GM18870 (cell line): ENCODE measurements around the gene C1QTNF12.

Experiments
- ATAC-seq: cut with Tn5 transposase; IDR thresholded peaks from one replicate; pipeline ENCODE4 v1.9.1; 2021; ENCODE audit warnings: moderate library complexity; ENCODE audit not compliant: unreplicated experiment

The C1QTNF12 gene

DNA sequence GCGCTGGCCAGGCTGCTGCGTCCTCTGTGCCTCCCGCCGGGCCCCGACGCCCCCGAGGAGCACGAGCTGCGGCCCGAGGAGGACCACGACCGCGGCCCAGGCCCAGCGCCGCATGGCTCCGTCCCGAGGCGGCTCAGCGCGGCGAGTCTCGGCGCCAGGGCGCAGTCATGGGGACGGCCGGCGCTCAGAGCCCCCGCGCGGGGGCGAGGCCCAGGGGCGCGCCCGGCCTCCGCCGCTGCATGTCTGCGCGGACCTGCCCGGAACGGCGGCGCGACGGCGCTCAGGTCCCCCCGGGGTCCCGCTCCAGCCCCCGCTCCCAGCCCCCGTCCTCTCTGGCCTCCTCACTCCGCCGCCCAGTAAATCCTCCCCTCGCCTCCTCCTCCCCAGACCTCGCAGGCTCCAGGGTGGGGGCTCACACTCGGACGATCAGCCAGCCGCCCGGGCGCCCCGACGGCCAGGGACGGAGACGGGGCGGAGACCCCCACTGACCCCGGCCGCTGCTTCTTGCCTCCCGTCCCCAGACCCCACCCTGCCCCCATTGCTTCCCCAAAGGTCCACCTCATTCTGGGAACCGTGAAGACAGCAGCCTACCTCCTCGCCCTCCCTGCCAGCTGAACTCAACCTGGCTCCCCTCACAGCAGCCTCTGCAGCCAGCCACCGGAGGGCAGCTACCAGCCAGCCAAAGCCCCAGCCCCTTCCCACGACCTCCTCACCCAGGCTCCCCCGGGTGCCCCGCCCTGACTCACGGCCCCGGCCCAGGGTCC, at the start of gene C1QTNF12:
C1QTNF12 (minus strand) TSS at position 146 of the 764 bp plus-strand sequence; CDS start at position 114, 32 bp downstream.
- ATAC-seq = no peak

GRCh38 chr1:1295154-1295923, 48.8 kb upstream of the C1QTNF12 start:
- ATAC-seq = no peak

GRCh38 chr1:1294250-1294890, 47.8 kb upstream of the C1QTNF12 start:
- no peak for ATAC-seq

DNA sequence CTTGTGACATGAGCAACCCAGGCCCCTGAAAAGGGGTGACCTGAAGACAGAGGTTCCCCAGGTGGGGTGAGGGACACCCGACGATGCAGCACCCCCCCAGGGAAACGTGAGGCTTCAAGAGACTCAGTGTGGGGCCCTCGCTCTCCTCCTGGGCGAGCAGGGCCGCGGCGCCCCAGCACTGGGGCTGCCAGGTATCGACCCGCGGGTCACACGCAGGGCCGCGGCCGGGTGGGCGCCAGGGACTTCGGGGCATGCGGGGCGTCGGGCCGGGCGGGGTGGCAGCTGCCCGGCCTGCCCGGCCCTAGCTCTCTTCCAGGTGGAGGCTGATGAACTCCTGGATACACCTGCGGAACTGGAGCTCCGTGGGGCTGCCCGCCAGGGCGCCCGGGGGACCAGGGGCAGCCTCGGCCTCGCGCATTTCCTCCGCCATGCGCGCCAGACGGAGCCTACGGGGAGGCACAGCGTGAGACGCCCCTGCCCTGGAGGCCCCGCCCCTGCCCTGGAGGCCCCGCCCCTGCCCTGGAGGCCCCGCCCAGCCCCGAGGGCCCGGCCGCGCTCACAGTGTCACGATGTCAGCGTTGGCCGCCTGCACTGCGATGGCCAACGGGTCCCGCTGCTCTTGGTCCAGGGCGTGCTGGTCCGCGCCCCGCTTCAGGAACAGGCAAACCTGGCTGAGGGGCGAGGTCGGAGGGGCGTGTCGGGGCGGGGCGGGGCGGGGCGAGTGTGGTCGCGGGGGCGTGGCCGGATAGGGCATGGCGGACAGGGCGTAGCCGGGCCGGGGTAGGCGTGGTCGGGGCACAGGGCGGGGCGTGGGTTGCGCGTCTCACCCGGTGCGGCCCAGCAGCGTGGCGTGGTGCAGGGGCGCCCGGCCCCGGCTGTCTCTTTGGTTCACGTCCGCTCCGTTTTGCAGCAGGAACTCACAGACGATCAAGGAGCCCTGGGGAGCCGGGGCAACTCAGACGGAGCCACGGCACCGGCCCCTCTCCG, 47.0 kb upstream of the C1QTNF12 start:
- ATAC-seq = no peak

GRCh38 chr1:1292851-1293250, 46.3 kb upstream of the C1QTNF12 start:
- ATAC-seq = no peak

GRCh38 chr1:1292442-1292779, 45.9 kb upstream of the C1QTNF12 start:
- ATAC-seq = no peak

DNA sequence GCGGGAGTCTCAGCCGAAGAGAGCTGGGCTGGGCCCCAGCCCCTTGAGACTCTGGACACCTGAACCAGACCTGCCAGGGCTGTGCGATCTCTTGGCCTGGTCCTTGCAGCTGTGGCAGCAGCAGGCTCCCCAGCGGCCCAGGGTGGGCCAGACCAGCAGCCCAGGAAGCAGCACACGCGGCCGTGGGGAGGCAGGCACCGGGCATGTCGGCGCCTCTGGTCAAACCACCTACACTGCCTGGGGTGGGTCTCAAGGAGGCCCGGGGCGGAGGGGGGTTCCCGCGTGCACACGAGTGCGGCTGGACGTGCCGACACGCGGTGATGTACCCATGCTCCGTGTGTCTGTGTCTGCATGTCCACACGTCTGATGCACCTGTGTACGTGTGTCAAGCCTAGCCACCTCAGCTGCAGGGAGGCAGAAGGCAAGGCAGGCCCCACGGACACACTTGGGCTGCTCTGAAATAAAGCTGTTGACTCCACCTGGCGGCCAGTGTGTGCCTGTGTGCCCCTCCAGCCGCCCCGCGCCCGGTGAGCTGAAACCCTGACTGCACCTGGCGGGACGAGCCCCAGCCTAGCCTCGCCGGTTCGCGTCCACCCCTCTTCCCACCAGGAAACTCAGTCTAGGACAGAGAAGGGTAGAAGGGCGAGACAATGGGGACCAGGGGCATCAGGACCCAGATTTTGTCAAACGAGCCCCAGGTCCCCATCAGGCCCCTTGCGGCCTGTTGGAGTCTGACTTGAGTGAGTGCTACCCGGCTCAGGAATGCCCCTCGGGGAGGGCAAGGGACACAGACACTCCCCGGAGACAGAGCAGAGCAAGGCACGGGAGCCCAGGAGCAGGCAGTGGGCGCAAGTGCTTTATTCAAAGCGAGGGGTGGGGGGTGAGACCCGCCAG, 45.3 kb upstream of the C1QTNF12 start:
- no peak for ATAC-seq

DNA sequence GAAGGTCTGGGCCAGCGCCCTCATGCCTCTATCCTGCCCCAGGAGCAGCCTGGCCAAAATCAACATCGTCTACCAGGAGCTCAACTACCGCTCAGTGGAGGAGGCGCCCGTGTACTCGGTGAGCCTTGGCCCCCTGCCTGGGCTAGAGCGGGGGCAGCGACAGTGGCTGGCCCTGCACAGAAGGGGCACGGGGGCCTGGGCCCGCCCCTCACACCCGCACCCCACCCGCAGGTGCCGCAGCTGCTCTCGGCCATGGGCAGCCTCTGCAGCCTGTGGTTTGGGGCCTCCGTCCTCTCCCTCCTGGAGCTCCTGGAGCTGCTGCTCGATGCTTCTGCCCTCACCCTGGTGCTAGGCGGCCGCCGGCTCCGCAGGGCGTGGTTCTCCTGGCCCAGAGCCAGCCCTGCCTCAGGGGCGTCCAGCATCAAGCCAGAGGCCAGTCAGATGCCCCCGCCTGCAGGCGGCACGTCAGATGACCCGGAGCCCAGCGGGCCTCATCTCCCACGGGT, 44.6 kb upstream of the C1QTNF12 start:
- no peak for ATAC-seq

DNA sequence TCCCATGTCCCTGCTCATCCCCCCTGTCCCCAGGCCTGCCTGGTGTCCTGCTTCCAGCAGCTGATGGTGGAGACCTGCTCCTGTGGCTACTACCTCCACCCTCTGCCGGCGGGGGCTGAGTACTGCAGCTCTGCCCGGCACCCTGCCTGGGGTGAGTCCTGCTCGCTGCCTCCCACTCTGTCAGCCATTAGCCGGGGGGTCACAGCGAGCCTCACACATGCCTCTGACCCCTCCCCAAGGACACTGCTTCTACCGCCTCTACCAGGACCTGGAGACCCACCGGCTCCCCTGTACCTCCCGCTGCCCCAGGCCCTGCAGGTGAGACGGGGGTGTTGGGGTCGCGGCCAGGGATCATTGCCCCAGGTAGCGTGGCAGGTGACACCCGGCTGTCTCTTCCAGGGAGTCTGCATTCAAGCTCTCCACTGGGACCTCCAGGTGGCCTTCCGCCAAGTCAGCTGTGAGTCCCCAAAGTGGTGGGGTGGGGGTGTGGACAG, 43.8 kb upstream of the C1QTNF12 start:
- ATAC-seq = no peak

DNA sequence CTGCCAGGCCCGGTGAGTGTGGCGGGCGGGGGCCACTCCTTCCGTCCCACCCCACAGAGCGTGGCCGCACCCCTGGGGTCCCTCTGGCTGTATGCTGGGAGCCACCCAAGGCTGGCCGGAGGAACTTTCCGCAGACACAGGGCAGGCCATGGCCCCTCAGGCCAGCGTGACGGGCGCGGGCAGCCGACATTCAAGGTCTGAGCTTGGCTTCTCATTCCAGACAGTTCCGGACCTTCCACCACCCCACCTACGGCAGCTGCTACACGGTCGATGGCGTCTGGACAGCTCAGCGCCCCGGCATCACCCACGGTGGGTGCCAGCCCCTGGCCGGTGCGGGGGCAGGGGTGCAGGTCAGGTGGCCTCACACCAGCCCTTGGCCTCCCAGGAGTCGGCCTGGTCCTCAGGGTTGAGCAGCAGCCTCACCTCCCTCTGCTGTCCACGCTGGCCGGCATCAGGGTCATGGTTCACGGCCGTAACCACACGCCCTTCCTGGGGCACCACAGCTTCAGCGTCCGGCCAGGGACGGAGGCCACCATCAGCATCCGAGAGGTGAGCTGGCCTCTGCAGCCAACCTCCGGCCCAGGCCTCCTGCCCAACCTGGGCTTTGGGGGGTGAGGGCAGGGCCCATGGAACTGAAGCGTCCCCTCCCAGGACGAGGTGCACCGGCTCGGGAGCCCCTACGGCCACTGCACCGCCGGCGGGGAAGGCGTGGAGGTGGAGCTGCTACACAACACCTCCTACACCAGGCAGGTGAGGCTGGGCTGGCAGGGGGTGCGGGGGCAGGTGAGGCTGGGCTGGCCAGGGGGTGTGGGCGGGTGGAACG, 41.0 kb upstream of the C1QTNF12 start:
- no peak for ATAC-seq

DNA sequence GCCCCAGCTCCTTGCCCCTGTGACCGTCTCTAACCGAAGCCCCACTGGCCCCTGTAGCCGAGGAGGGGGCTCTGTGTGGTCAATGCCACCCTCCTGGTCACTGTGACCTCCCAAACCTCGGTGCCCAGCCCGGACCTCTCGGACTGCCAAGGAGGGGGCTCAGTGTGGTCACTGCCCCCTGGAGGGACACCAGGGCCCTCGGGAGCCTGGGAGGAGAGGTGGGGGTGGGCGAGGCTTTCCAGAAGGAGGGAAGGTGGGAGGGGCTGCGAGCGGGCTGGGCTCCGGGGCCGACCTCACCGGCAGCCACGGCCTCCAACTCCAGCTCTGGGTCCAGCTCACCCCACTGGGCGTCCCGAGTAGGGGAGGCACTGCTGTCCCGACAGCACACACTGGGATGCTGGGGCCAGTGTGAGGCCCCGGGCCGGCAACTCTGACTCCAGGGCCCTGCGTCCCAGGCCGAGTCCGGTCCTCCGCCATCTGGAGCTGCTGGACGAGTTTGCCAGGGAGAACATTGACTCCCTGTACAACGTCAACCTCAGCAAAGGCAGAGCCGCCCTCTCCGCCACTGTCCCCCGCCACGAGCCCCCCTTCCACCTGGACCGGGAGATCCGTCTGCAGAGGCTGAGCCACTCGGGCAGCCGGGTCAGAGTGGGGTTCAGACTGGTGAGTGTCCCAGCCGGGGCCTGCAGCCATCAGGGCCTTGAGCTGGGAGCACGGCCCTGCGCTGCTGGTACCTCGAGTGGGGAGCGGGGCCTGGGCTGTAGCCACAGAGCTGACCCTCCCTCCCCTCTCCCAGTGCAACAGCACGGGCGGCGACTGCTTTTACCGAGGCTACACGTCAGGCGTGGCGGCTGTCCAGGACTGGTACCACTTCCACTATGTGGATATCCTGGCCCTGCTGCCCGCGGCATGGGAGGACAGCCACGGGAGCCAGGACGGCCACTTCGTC, 40.1 kb upstream of the C1QTNF12 start:
- ATAC-seq = no peak

DNA sequence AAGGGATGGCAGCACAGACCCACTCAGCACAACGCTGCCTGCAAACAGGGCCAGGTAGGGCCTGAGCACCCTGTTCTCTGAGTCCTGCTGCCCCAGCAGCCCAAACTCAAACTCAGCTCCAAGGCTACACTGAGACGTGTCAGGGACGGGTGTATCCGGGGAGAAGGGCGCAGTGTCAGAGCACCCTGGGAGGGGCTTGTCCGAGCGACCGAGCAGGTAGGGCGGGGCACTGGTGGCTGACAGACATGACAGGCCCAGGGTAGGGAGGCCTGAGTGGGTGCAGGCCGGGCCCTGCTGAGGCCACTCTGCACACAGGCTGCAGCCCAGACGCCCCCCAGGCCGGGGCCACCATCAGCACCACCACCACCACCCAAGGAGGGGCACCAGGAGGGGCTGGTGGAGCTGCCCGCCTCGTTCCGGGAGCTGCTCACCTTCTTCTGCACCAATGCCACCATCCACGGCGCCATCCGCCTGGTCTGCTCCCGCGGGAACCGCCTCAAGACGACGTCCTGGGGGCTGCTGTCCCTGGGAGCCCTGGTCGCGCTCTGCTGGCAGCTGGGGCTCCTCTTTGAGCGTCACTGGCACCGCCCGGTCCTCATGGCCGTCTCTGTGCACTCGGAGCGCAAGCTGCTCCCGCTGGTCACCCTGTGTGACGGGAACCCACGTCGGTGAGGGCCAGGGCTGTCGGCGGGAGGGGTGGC, 39.2 kb upstream of the C1QTNF12 start:
- no peak for ATAC-seq

DNA sequence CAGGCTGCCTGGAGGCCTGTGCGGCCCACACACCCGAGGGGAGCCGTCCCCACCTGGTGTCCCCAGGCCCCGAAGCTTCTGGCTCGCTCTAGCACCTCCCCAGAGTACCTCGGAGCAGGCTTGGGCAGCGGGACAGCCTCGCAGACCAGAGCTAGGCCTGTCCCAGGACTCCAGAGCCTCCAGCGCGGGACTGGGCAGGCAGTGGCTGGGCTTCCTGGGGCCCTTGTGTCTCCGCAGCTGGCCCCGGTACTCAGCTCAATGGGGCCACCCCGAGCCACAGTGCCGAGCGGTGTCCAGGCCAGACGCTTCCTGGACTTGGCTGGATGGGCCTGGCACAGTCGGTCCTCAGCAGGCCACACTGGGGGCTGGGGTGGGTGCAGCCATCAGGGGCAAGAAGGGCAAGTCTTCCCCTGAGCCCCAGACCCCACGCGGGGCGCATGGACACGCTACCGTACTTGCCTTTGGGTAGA, 38.6 kb upstream of the C1QTNF12 start:
- ATAC-seq = no peak

GRCh38 chr1:1284221-1285101, 37.9 kb upstream of the C1QTNF12 start:
- ATAC-seq = no peak

DNA sequence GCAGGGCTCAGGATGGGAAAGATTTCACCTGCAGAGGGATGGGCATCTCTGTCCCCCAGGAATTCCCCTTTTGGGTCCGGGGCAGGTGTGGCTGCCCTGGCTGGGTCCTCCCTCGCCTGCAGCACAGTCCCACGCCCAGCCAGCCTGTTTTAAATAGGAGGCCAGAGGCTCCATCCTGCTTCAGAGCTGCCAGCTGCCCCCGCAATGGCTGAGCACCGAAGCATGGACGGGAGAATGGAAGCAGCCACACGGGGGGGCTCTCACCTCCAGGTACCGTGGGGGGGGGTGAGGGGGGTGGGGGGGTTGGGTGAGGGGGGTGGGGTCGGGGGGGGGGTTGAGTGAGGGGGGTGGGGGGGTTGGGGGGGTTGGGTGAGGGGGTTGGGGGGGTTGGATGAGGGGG, 37.3 kb upstream of the C1QTNF12 start:
- ATAC-seq = no peak

GRCh38 chr1:1282998-1283397, 36.5 kb upstream of the C1QTNF12 start:
- no peak for ATAC-seq
